H1 (cell line): ENCODE results near the gene RADIL. TPM values are rescaled to one million over a fixed set of nuclear protein-coding genes. Genes with fewer than 3 reads are reported as not detected.

Source experiments
- CTCF ChIA-PET: fragments of 300-600 bp; sonication (Branson Sonifier 250); formaldehyde crosslinking; loops from one replicate; lab custom pipeline; 2021; ENCODE audit not compliant: partially characterized antibody; lab: Charles Lee
- POLR2A ChIA-PET: fragments of 300-600 bp; sonication (Branson Sonifier 250); formaldehyde crosslinking; loops from one replicate; lab custom pipeline; 2021; ENCODE audit warnings: inconsistent platforms; ENCODE audit not compliant: partially characterized antibody; lab: Charles Lee
- DNase-seq, 2 experiments: peaks; one replicate each; pipeline versions ENCODE4 v3.0.0 to v3.0.0-alpha.2; 2010 to 2022; ENCODE audit warnings: low spot score in 2 of 2, low read depth in 1 of 2, mixed read lengths in 1 of 2
- FAIRE-seq: peaks from 2 replicates; lab custom pipeline; 2011; peaks lifted over from hg19 to GRCh38; lab: Jason Lieb, UNC
- H2AFZ ChIP-seq: 2 replicates; pipeline ENCODE4 v1.8.1; 2012; ENCODE audit warnings: low read length, inconsistent platforms
- H2AK5ac ChIP-seq: 2 replicates; pipeline ENCODE4 v1.6.1; 2013; ENCODE audit warnings: low read depth, low read length
- H2BK120ac ChIP-seq: replicated peaks from 2 replicates; pipeline ENCODE3; 2013; ENCODE audit warnings: low read depth, low read length, inconsistent platforms
- H2BK12ac ChIP-seq: 2 replicates; pipeline ENCODE4 v1.6.1; 2013; ENCODE audit warnings: low read depth, low read length
- H2BK15ac ChIP-seq: 2 replicates; pipeline ENCODE4 v1.6.1; 2013; ENCODE audit warnings: low read length
- H2BK20ac ChIP-seq: 2 replicates; pipeline ENCODE4 v1.6.1; 2013; ENCODE audit warnings: low read length
- H2BK5ac ChIP-seq: 2 replicates; pipeline ENCODE4 v1.6.1; 2013; ENCODE audit warnings: low read depth, low read length
- H3K14ac ChIP-seq: 2 replicates; pipeline ENCODE4 v1.6.1; 2013; ENCODE audit warnings: inconsistent platforms; ENCODE audit not compliant: insufficient read length
- H3K18ac ChIP-seq: 2 replicates; pipeline ENCODE4 v1.6.1; 2013; ENCODE audit warnings: low read length; ENCODE audit errors: extremely low read depth
- H3K23ac ChIP-seq: 2 replicates; pipeline ENCODE4 v1.6.1; 2013; ENCODE audit warnings: inconsistent platforms; ENCODE audit not compliant: insufficient read length
- H3K23me2 ChIP-seq: 2 replicates; pipeline ENCODE4 v1.6.1; 2013; ENCODE audit warnings: low read depth, low read length
- H3K27ac ChIP-seq: 2 replicates; pipeline ENCODE4 v1.6.1; 2011; ENCODE audit warnings: low read depth, low read length, inconsistent platforms
- H3K27me3 ChIP-seq, 4 experiments: replicated peaks in 1 of 4; 1 replicate in 1 of 4; 2 replicates in 3 of 4; pipeline versions ENCODE4 v1.6.1 to v1.8.1; 2011 to 2013; ENCODE audit warnings: low read length in 3 of 4, mild to moderate bottlenecking in 3 of 4, inconsistent platforms in 2 of 4, mixed read lengths in 2 of 4, moderate library complexity in 1 of 4; ENCODE audit not compliant: control insufficient read depth in 3 of 4, insufficient read depth in 3 of 4; ENCODE audit errors: extremely low read depth in 1 of 4
- H3K36me3 ChIP-seq, 4 experiments: 2 replicates each; pipeline versions ENCODE4 v1.6.1 to v1.8.1; 2011 to 2013; ENCODE audit warnings: mild to moderate bottlenecking in 4 of 4, low read length in 3 of 4, moderate library complexity in 2 of 4, control low read depth in 1 of 4, inconsistent platforms in 1 of 4; ENCODE audit not compliant: insufficient read depth in 4 of 4, control insufficient read depth in 2 of 4
- H3K4ac ChIP-seq: replicated peaks from 2 replicates; pipeline ENCODE3; 2013; ENCODE audit warnings: low read length, low read depth, mixed read lengths, inconsistent platforms; ENCODE audit not compliant: insufficient read length
- H3K4me1 ChIP-seq, 4 experiments: replicated peaks in 1 of 4; 1 replicate in 1 of 4; 2 replicates in 3 of 4; pipeline versions ENCODE4 v1.6.1 to v1.8.1; 2011 to 2013; ENCODE audit warnings: low read length in 3 of 4, inconsistent platforms in 2 of 4, mixed read lengths in 1 of 4; ENCODE audit not compliant: insufficient read depth in 4 of 4, control insufficient read depth in 3 of 4
- H3K4me2 ChIP-seq, 2 experiments: 2 replicates each; pipeline versions ENCODE4 v1.6.1 to v1.8.1; 2011 to 2013; ENCODE audit warnings: low read depth in 2 of 2, low read length in 2 of 2, control low read depth in 1 of 2, inconsistent platforms in 1 of 2, mild to moderate bottlenecking in 1 of 2; ENCODE audit not compliant: insufficient read depth in 1 of 2
- H3K4me3 ChIP-seq, 4 experiments: fragments of 200-600, 300-600 bp in 1 of 4; sonication (generic), shearing (Covaris generic), sonication (Bioruptor Twin) in 1 of 4; 2 replicates each; pipeline versions ENCODE4 v1.5.1 to v1.8.1; 2011 to 2016; ENCODE audit warnings: low read length in 4 of 4, low read depth in 3 of 4, control low read depth in 2 of 4, inconsistent platforms in 2 of 4, mild to moderate bottlenecking in 2 of 4, mixed read lengths in 1 of 4, moderate library complexity in 1 of 4; ENCODE audit not compliant: insufficient read depth in 2 of 4; ENCODE audit errors: extremely low read depth in 1 of 4
- H3K56ac ChIP-seq: replicated peaks from 2 replicates; pipeline ENCODE3; 2013; ENCODE audit warnings: low read depth, mild to moderate bottlenecking, mixed read lengths, low read length, inconsistent platforms; ENCODE audit not compliant: insufficient read length
- H3K79me1 ChIP-seq: 2 replicates; pipeline ENCODE4 v1.6.1; 2013; ENCODE audit warnings: low read depth, low read length, control low read depth
- H3K79me2 ChIP-seq, 2 experiments: 2 replicates each; pipeline versions ENCODE4 v1.6.1 to v1.8.1; 2012 to 2013; ENCODE audit warnings: low read length in 2 of 2, mild to moderate bottlenecking in 2 of 2, inconsistent platforms in 1 of 2; ENCODE audit not compliant: insufficient read depth in 2 of 2, control insufficient read depth in 1 of 2
- H3K9ac ChIP-seq, 4 experiments: replicated peaks in 1 of 4; 1 replicate in 1 of 4; 2 replicates in 3 of 4; pipeline versions ENCODE4 v1.6.1 to v1.8.1; 2011 to 2013; ENCODE audit warnings: low read depth in 3 of 4, low read length in 3 of 4, control low read depth in 2 of 4, mild to moderate bottlenecking in 2 of 4, moderate library complexity in 2 of 4, inconsistent platforms in 1 of 4; ENCODE audit errors: extremely low read depth in 1 of 4
- H3K9me3 ChIP-seq, 2 experiments: 2 replicates each; pipeline versions ENCODE4 v1.6.1 to v1.8.1; 2012 to 2013; ENCODE audit warnings: mild to moderate bottlenecking in 2 of 2, moderate library complexity in 2 of 2, control low read depth in 1 of 2, inconsistent platforms in 1 of 2, low read depth in 1 of 2, low read length in 1 of 2, mixed read lengths in 1 of 2; ENCODE audit not compliant: insufficient read depth in 2 of 2
- H4K20me1 ChIP-seq, 2 experiments: replicated peaks in 1 of 2; 2 replicates each; pipeline versions ENCODE3 to v1.8.1; 2011 to 2013; ENCODE audit warnings: inconsistent platforms in 2 of 2, low read length in 2 of 2, mild to moderate bottlenecking in 1 of 2; ENCODE audit not compliant: insufficient read depth in 2 of 2, control insufficient read depth in 1 of 2
- H4K5ac ChIP-seq: 2 replicates; pipeline ENCODE4 v1.6.1; 2013; ENCODE audit warnings: low read length, low read depth, mixed read lengths, inconsistent platforms; ENCODE audit not compliant: insufficient read length
- H4K8ac ChIP-seq: 2 replicates; pipeline ENCODE4 v1.8.0; 2013; ENCODE audit warnings: mild to moderate bottlenecking, moderate library complexity, low read length, inconsistent platforms; ENCODE audit not compliant: insufficient read depth; ENCODE audit errors: extremely low read depth
- H4K91ac ChIP-seq: replicated peaks from 2 replicates; pipeline ENCODE3; 2013; ENCODE audit warnings: low read length, mixed read lengths, inconsistent platforms; ENCODE audit not compliant: insufficient read length
- CBX8 ChIP-seq: fragments of 300-800, 300-1000 bp; sonication (generic); IDR thresholded peaks from 2 replicates; pipeline ENCODE4 v1.7.1; 2016; ENCODE audit warnings: low read depth, low read length, borderline replicate concordance
- CEBPB ChIP-seq: IDR thresholded peaks from 2 replicates; pipeline ENCODE4 v1.6.1; 2012; ENCODE audit warnings: low read depth, low read length
- CHD1 ChIP-seq: IDR thresholded peaks from 2 replicates; pipeline ENCODE4 v1.6.1; 2012; ENCODE audit warnings: low read depth, low read length, improper control_type of control experiment
- EGR1 ChIP-seq: IDR thresholded peaks from 2 replicates; pipeline ENCODE4 v1.6.1; 2011; ENCODE audit warnings: low read depth, low read length, borderline replicate concordance
- KDM5A ChIP-seq: fragments of 200-600 bp; IDR thresholded peaks from 2 replicates; pipeline ENCODE4 v1.7.1; 2012; ENCODE audit warnings: mild to moderate bottlenecking, low read length, inconsistent platforms, mixed read lengths
- RAD21 ChIP-seq, 2 experiments: IDR thresholded peaks in 1 of 2; conservative IDR thresholded peaks in 1 of 2; 2 replicates each; pipeline ENCODE4 v1.6.1; 2011; ENCODE audit warnings: low read depth in 2 of 2, low read length in 2 of 2, improper control_type of control experiment in 1 of 2, inconsistent platforms in 1 of 2, mild to moderate bottlenecking in 1 of 2, moderate library complexity in 1 of 2
- SIN3A ChIP-seq, 2 experiments: IDR thresholded peaks in 1 of 2; conservative IDR thresholded peaks in 1 of 2; 2 replicates each; pipeline ENCODE4 v1.6.1; 2011 to 2012; ENCODE audit warnings: low read length in 2 of 2, improper control_type of control experiment in 1 of 2, low read depth in 1 of 2, mild to moderate bottlenecking in 1 of 2
- SIRT6 ChIP-seq: IDR thresholded peaks from one replicate; pipeline ENCODE4 v1.7.1; 2012; ENCODE audit warnings: low read length, inconsistent platforms
- SP2 ChIP-seq: IDR thresholded peaks from 2 replicates; pipeline ENCODE4 v1.6.1; 2012; ENCODE audit warnings: mild to moderate bottlenecking, low read length, inconsistent platforms
- WGBS, 2 experiments: shearing (Covaris generic) in 1 of 2; methylation state at CpG; one replicate each; pipeline versions ENCODE4 v1.1.6 to v1.1.7; 2013 to 2015; ENCODE audit warnings: low lambda C conversion rate in 2 of 2, mixed read lengths in 2 of 2, inconsistent platforms in 1 of 2, low coverage in 1 of 2, missing lambda C conversion rate in 1 of 2; ENCODE audit not compliant: insufficient replicate concordance in 2 of 2, insufficient coverage in 1 of 2, insufficient read length in 1 of 2; ENCODE audit errors: extremely low coverage in 1 of 2, missing lambda C conversion rate in 1 of 2; 5-methylcytosine and 5-hydroxymethylcytosine counted together
- polyA plus RNA-seq, 7 experiments: library from polyadenylated mRNA; depleted of rRNA in 3 of 7; stranded (reverse) in 5 of 7; unstranded in 2 of 7; fragments of >200 nt in 5 of 7; fragments of 200-250 nt in 2 of 7; gene quantifications; 1 replicate in 5 of 7; 2 replicates in 1 of 7; 4 replicates in 1 of 7; pipeline versions ENCODE4 v1.2.1 to v1.2.3, GENCODE V29; 2011 to 2013; ENCODE audit warnings: missing spikeins in 2 of 7, mixed read lengths in 2 of 7
- total RNA-seq: library from RNA; stranded (reverse); fragmentation: NEBNext Ultra II Directional; extraction: Animal tissue kit (Norgen Biotek cat#: 25700); gene quantifications from 2 replicates; pipeline ENCODE4 v1.2.1, GENCODE V29; 2021
- TF ChIP-seq, protein P1 (sequence below): IDR thresholded peaks from 2 replicates; pipeline ENCODE4 v1.6.1; 2012; ENCODE audit warnings: inconsistent platforms

Gene RADIL
- total and polyA plus RNA-seq, 2 of the 8 experiments (the other 6 are each of a cell fraction or from before 2014, with no cell fraction given) = 5.0 to 5.4 TPM

DNA sequence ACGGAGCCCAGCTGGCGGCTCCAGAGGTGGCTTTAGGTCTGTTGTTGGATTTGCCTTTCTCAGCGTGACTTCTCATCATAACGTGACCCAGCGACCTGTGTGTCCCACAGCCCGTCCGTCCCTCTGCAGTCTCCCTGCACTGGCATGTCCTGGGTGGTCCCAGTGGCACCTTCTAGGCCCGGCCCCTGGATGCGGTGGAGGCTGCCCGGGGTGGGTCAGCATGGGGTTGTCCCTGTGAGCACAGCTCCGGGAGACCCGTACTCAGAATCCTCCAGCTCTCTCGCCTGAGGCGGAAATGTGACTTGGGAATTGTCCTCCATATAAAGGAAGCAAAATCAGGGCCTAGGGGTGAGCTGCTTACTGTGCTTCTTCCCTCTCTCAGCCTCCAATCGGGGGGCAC is 133.7 kb downstream of the RADIL start:
- Histone ChIP-seq H3K4me1 (no peaks in the 10 kb centered on the region; a peak in 1 of 7 replicates), H3K27me3 (peaks cover 0 to 17% (median 11%) of the 10 kb centered on the region in 4 experiments; a peak in 5 of 7 replicates), H2BK15ac (no peak overlapping the region), H3K4me2 (no peak overlapping the region), H4K8ac (no peak overlapping the region), H2BK12ac (no peak overlapping the region), H2BK120ac (no peak overlapping the region), H2BK20ac (no peak overlapping the region), H2AFZ (no peak overlapping the region), H3K14ac (no peak overlapping the region), H3K9ac (no peak overlapping the region), H2BK5ac (no peak overlapping the region), H3K79me1 (no peaks in the 10 kb centered on the region), H3K27ac (no peak overlapping the region), H3K56ac (no peak overlapping the region), H3K79me2 (no peaks in the 10 kb centered on the region), H3K4me3 (no peak overlapping the region), H2AK5ac (no peak overlapping the region), H4K20me1 (peaks cover 9 to 20% of the 10 kb centered on the region in 2 experiments), H4K91ac (no peak overlapping the region), H3K36me3 (no peaks in the 10 kb centered on the region), H3K18ac (no peak overlapping the region), H3K23me2 (no peaks in the 10 kb centered on the region), H3K23ac (no peak overlapping the region), H4K5ac (no peak overlapping the region), H3K4ac (no peak overlapping the region), H3K9me3 (no peaks in the 10 kb centered on the region)
- DNase-seq (no peak), FAIRE-seq (no peak)
- CTCF ChIA-PET = interaction anchor here (0.5 to 4.0 kb wide), 6 partner anchors 16 to 562 kb away, joined by 3 to 13 read pairs (median 4); no protein-coding TSS in a partner anchor
- WGBS, 2 experiments = 83% methylated on average over 15 of the region's 15 CpGs; no CpG with 5 or more reads in 1 of the 2 experiments
- POLR2A ChIA-PET = no interaction called here
- TF ChIP-seq SIN3A (conservative IDR thresholded peaks at IDR 0.05 in 1 of 2, IDR thresholded peaks at IDR 0.05 in 1 of 2; ENCODE audit: low read depth in 1 of 2, low read length in 2 of 2) = no peak
- no peak for TF ChIP-seq SP2
- no peak for TF ChIP-seq CHD1
- no peak for TF ChIP-seq CEBPB
- TF ChIP-seq RAD21 (IDR thresholded peaks at IDR 0.05 in 1 of 2, conservative IDR thresholded peaks at IDR 0.05 in 1 of 2; ENCODE audit: low read depth in 2 of 2, low read length in 2 of 2) = no peak
- TF ChIP-seq SIRT6 = no peak
- TF ChIP-seq CBX8 = no peak
- TF ChIP-seq, protein P1, sequence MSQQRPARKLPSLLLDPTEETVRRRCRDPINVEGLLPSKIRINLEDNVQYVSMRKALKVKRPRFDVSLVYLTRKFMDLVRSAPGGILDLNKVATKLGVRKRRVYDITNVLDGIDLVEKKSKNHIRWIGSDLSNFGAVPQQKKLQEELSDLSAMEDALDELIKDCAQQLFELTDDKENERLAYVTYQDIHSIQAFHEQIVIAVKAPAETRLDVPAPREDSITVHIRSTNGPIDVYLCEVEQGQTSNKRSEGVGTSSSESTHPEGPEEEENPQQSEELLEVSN = no peak
- no peak for TF ChIP-seq KDM5A
- no peak for TF ChIP-seq EGR1
